ENCODE data around the gene CRAT. TPM values are rescaled to one million over a fixed set of nuclear protein-coding genes. Genes with fewer than 3 reads are reported as not detected.
"Not testable (repeated sequence)": the region's sequence is repeated elsewhere in the genome, so short reads cannot be mapped to it uniquely, and the experiment has no call there.

Gene CRAT
- total RNA-seq, 1 experiment from 2014 or later, result 16.1 TPM

DNA sequence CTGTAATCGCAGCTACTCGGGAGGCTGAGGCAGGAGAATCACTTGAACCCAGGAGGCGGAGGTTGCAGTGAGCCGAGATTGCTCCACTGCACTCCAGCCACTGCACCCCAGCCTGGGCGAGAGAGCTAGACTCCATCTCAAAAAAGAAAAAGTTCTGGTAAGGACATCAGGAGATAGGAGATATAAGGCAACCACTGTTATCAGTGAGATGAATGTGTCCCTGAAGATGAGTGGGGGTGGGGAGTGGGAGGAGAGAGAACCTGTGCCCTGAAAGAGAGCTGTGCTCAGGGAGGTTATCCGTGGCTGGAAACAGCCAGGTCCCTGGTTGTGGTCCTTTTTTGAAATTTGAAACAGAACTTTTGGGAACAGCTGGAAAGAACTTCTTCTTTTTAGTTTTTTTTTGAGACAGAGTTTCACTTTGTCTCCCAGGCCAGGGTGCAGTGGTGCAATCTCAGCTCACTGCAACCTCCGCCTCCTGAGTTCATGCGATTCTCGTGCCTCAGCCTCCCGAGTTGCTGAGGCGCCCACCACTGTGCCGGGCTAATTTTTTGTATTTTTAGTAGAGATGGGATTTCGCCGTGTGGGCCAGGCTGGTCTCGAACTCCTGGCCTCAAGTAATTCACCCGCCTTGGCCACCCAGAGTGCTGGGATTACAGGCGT is 3.2 kb upstream of the CRAT start:
- CTCF ChIA-PET, result no interaction called here

GRCh38 chr9:129112526-129112925 is 1.9 kb upstream of the CRAT start:
- Histone ChIP-seq H3K9ac (ENCODE audit: low read length) (peak overlapping the region; percentile 86), H3K4me2 (ENCODE audit: low read length) (peak overlapping the region; percentile 99), H3K4me3 (ENCODE audit: low read length) (peak overlapping the region; percentile 78), H3K4me1 (ENCODE audit: insufficient read depth, low read length) (peaks cover 11% of the 10 kb centered on the region), H3K79me2 (ENCODE audit: low read length) (peaks cover 59% of the 10 kb centered on the region)
- H3K9me3 ChIP-seq (ENCODE audit: low read length); H3K27me3 ChIP-seq (ENCODE audit: low read length); H2AFZ ChIP-seq (ENCODE audit: low read length); BruUV-seq (replicated peaks); DNase-seq; H4K20me1 ChIP-seq (ENCODE audit: low read length); POLR2A ChIA-PET (ENCODE audit: unreplicated experiment); H3K36me3 ChIP-seq (ENCODE audit: low read depth, low read length); intact Hi-C loops (cut with micrococcal nuclease); H3K9me2 ChIP-seq (replicated peaks; ENCODE audit: low read length); H3F3A ChIP-seq (ENCODE audit: low read length, unreplicated experiment); H3K27ac ChIP-seq (ENCODE audit: low read length); ATAC-seq: not testable (repeated sequence)
- CTCF ChIA-PET, result interaction anchor here (1.2 kb wide), 1 partner anchor 19 kb away, joined by 5 read pairs; no protein-coding TSS in a partner anchor

More for the DNA sequence above, 3.2 kb upstream of the CRAT start:
- no peaks in the 10 kb centered on the region for H3K9me2 ChIP-seq (replicated peaks; ENCODE audit: low read length)
- intact Hi-C loops (cut with micrococcal nuclease), result no loop called here
- TF ChIP-seq EZH2 (IDR thresholded peaks at IDR 0.05; ENCODE audit: low read length, unreplicated experiment) (no peak), EZH2phosphoT487 (IDR thresholded peaks at IDR 0.05; ENCODE audit: borderline replicate concordance, low read length) (no peak), CTCF (conservative IDR thresholded peaks at IDR 0.05; ENCODE audit: low read depth, low read length) (no peak)
- no peaks in the 10 kb centered on the region for H3K36me3 ChIP-seq (ENCODE audit: low read depth, low read length)
- no peak overlapping the region for H3K27ac ChIP-seq (ENCODE audit: low read length)
- BruUV-seq (replicated peaks), result no TSS peak
- POLR2A ChIA-PET (ENCODE audit: unreplicated experiment), result no interaction called here
- peaks cover 7% of the 10 kb centered on the region; the same call in 1 of the 2 replicates for H3K4me1 ChIP-seq (ENCODE audit: insufficient read depth, low read length)
- no peaks in the 10 kb centered on the region for H4K20me1 ChIP-seq (ENCODE audit: low read length)
- ATAC-seq (no peak), DNase-seq (no peak)
- no peaks in the 10 kb centered on the region for H3K27me3 ChIP-seq (ENCODE audit: low read length)
- no peak overlapping the region for H3K4me3 ChIP-seq (ENCODE audit: low read length)
- H3K9me3 ChIP-seq (ENCODE audit: low read length), result no peaks in the 10 kb centered on the region
- peaks cover 67% of the 10 kb centered on the region for H3K79me2 ChIP-seq (ENCODE audit: low read length)
- no peak overlapping the region for H3K9ac ChIP-seq (ENCODE audit: low read length)
- no peaks in the 10 kb centered on the region for H3F3A ChIP-seq (ENCODE audit: low read length, unreplicated experiment)
- no peak overlapping the region for H3K4me2 ChIP-seq (ENCODE audit: low read length)
- no peak overlapping the region for H2AFZ ChIP-seq (ENCODE audit: low read length)

- Histone ChIP-seq H3K4me3 (ENCODE audit: low read length) (peak overlapping the region; percentile 78), H4K20me1 (ENCODE audit: low read length) (no peaks in the 10 kb centered on the region), H3K9me3 (ENCODE audit: low read length) (no peaks in the 10 kb centered on the region), H3K9me2 (replicated peaks; ENCODE audit: low read length) (no peaks in the 10 kb centered on the region), H3K27ac (ENCODE audit: low read length) (peak overlapping the region; percentile 71), H3K27me3 (ENCODE audit: low read length) (no peaks in the 10 kb centered on the region), H3K9ac (ENCODE audit: low read length) (peak overlapping the region; percentile 86), H3K36me3 (ENCODE audit: low read depth, low read length) (no peaks in the 10 kb centered on the region), H2AFZ (ENCODE audit: low read length) (peak overlapping the region; percentile 85), H3K79me2 (ENCODE audit: low read length) (peaks cover 50% of the 10 kb centered on the region), H3K4me2 (ENCODE audit: low read length) (peak overlapping the region; percentile 99), H3F3A (ENCODE audit: low read length, unreplicated experiment) (no peaks in the 10 kb centered on the region), H3K4me1 (ENCODE audit: insufficient read depth, low read length) (peaks cover 12% of the 10 kb centered on the region)
- peak; percentile 27 for ATAC-seq
- CTCF ChIA-PET, result interaction anchor here (1.0 to 1.2 kb wide), 2 partner anchors 20 to 83 kb away, joined by 3 to 5 read pairs; partner anchors contain the start of gene SH3GLB2
- TF ChIP-seq EZH2phosphoT487 (IDR thresholded peaks at IDR 0.05; ENCODE audit: borderline replicate concordance, low read length) (no peak), EZH2 (IDR thresholded peaks at IDR 0.05; ENCODE audit: low read length, unreplicated experiment) (no peak), CTCF (conservative IDR thresholded peaks at IDR 0.05; ENCODE audit: low read depth, low read length) (no peak)
- BruUV-seq (replicated peaks), result no TSS peak
- POLR2A ChIA-PET (ENCODE audit: unreplicated experiment), result interaction anchor here (0.6 kb wide), 1 partner anchor 62 kb away, joined by 10 read pairs; no protein-coding TSS in a partner anchor
- intact Hi-C loops (cut with micrococcal nuclease), result loop anchor here (2.0 kb wide), 1 partner anchor 31 kb away; the partner anchor contains the start of gene DOLPP1
- peak; percentile 39 for DNase-seq
Observed at GRCh38 chr9:129111528-129112151, 1.0 kb upstream of the CRAT start.
